ENCODE measurements around the gene MTRF1. TPM values are rescaled to one million over a fixed set of nuclear protein-coding genes. Genes with fewer than 3 reads are reported as not detected.

The MTRF1 gene
- total and polyA plus RNA-seq, 9 of the 15 experiments (the other 6 are each of a cell fraction or from before 2014, with no cell fraction given): 12.5 to 33.7 (median 20.1) TPM

- TF ChIP-seq YY1 (IDR thresholded peaks at IDR 0.05; ENCODE audit: borderline replicate concordance in 1 of 3, control insufficient read depth in 1 of 3, extremely low read depth in 1 of 3, insufficient read depth in 3 of 3, insufficient read length in 1 of 3, insufficient replicate concordance in 2 of 3, low read depth in 1 of 3, low read length in 2 of 3) (no peak), MYC (IDR thresholded peaks at IDR 0.05; ENCODE audit: low read depth, low read length) (peak; percentile 29; the same call in 1 of the 2 replicates), MYC (CRISPR knock-in tag; IDR thresholded peaks at IDR 0.05; ENCODE audit: borderline replicate concordance, low read depth) (no peak), CGGBP1 (CRISPR knock-in tag; IDR thresholded peaks at IDR 0.05) (no peak), ZEB2 (IDR thresholded peaks at IDR 0.05) (peak; percentile 69; the same call in 1 of the 2 replicates), CREB3L1 (IDR thresholded peaks at IDR 0.05; ENCODE audit: borderline replicate concordance, low read depth) (no peak; the same call in 1 of the 2 replicates), ZBTB26 (CRISPR knock-in tag; IDR thresholded peaks at IDR 0.05) (no peak), FOSL1 (tag; conservative IDR thresholded peaks at IDR 0.05) (peak; percentile 28; the same call in 1 of the 2 replicates), CBX8 (IDR thresholded peaks at IDR 0.05; ENCODE audit: borderline replicate concordance, extremely low read depth, low read depth, low read length, poor library complexity, severe bottlenecking) (no peak), ESRRA (IDR thresholded peaks at IDR 0.05; ENCODE audit: borderline replicate concordance, low read depth) (no peak), NEUROD1 (IDR thresholded peaks at IDR 0.05; ENCODE audit: borderline replicate concordance, low read depth, low read length, partially characterized antibody) (no peak), BHLHE40 (IDR thresholded peaks at IDR 0.05; ENCODE audit: low read length) (peak; percentile 67), HDAC6 (IDR thresholded peaks at IDR 0.05; ENCODE audit: low read depth, low read length) (no peak), CHAMP1 (IDR thresholded peaks at IDR 0.05) (no peak), BRF1 (IDR thresholded peaks at IDR 0.05; ENCODE audit: borderline replicate concordance, extremely low read depth, insufficient read length) (no peak), ZNF280B (CRISPR knock-in tag; IDR thresholded peaks at IDR 0.05) (no peak), SP1 (CRISPR knock-in tag; IDR thresholded peaks at IDR 0.05) (peak; percentile 32; the same call in 1 of the 2 replicates)
Observed at GRCh38 chr13:41263261-41263971, at the start of gene MTRF1 (continued).
